Raji (cell line): ENCODE results near the gene MCF2L.

Experiments
- POLR2A ChIP-seq: IDR thresholded peaks from 2 replicates; pipeline ENCODE4 v1.6.1; 2011; ENCODE audit warnings: low read depth, low read length, control low read depth; ENCODE audit not compliant: insufficient read depth

The MCF2L gene

DNA sequence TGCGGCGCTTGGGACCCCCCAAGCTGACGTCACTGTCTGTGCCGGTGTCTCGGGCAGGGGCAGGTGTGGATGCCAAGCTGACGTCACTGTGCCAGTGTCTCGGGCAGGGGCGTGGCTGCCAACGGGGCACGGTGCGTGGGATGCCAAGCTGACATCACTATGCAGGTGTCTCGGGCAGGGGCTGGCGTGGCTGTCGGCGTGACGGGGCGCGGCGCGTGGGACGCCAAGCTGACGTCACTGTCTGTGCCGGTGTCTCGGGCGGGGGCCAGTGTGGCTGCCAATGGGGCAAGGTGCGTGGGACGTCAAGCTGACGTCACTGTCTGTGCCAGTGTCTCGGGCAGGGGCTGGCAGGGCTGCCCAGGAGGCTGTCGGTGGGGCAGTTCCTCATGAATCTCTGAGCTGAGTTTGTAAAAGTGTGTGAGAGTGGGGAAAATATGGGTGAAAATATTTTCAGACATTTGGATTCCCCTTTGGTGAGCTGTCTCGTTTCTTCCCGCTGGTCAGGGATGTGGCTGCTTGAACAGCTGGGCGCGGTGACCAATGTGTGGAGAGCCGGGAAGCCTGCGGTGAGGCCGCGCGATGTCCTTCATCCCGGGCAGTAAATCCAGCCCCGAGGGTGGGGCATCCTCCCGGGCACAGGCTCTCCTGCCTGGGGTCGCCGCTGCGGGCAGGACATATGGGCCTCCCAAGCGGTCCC is 25.2 kb downstream of the MCF2L start:
- no peak for TF ChIP-seq POLR2A

DNA sequence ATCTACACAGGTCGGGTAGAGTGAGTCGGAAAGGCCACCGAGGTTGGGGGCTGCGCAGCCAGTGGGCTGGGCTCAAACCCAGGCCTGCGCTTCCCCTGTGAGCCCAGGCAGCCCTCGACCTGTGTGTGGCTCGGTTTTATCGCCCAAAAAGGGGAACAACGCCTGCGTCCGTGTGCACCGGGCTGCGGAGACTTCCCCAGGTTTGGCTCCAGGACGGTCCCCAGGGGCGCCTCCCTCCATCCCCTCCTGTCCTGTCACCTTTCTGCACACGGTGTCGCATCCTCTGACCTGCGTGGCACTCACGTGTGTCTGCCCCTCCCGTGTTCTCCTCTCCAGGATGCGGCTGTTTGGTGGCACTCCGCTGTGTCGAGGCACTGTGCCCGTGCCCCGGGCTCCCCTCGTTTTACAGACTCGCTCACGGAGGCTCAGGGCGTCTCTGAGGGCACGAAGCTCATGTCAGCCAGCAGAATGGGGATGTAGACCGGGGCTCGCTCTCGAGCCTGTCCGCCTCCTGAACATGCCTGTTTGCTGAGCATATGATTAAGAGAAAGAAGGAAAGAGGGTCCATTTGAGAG is 25.9 kb downstream of the MCF2L start:
- TF ChIP-seq POLR2A = no peak

DNA sequence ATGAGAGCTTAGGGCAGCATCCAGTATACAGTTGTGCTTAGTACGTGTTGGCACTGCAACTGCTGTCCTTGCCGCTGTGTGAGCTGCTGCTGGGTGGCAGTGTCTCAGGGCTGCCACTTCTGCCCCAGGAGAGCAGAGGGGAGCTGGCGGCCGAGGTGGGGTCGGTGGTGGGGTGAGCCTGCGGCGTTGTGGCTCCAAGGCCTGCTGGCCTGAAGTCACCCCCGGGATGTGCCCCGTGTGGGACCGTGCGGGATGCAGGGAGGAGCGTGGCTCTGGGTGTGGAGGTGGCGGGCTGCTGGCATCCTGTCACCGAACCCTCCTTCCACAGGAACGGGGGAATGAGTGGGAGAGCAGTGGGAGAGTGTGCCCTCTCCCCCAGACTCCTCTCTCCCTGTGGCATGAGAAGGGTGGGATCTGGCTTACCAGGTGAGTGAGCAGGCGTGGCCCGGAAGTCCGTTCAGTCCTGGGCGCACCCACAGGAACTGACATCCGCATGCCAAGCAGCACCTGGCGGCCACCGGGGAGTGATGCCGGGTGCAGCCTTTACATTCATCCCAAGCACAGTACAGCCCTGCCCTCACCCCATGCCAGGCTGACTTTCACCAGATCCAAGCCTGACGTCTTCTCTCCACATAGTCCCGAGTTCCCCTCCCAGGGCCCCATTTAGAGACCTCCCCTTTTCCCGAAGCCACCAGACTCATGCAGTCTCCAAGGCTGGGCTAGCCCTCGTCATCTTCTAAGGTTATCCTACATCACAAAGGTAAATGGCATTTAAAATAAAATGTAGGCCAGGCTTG is 26.6 kb downstream of the MCF2L start:
- no peak for TF ChIP-seq POLR2A

DNA sequence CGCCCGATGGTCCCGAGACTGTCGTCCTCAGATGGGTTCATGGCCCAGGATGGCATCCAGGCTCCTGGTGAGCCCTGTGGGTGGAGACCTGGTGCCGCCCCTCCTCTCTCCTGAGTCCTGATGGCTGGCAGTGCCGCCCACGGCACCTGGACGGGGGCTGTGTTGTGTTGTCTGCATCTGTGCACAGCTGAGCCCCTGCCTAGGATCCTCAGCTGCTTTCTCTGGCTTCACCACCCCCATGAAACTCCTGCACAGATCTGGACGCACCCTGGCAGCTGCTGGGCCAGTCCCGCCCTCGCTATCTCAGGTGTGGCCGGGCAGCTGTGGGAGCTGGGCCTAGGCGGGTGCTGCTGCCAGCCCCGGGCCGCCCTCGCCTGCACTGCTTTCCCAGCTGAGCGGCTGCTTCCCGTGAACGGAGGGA is 27.7 kb downstream of the MCF2L start:
- TF ChIP-seq POLR2A = no peak

DNA sequence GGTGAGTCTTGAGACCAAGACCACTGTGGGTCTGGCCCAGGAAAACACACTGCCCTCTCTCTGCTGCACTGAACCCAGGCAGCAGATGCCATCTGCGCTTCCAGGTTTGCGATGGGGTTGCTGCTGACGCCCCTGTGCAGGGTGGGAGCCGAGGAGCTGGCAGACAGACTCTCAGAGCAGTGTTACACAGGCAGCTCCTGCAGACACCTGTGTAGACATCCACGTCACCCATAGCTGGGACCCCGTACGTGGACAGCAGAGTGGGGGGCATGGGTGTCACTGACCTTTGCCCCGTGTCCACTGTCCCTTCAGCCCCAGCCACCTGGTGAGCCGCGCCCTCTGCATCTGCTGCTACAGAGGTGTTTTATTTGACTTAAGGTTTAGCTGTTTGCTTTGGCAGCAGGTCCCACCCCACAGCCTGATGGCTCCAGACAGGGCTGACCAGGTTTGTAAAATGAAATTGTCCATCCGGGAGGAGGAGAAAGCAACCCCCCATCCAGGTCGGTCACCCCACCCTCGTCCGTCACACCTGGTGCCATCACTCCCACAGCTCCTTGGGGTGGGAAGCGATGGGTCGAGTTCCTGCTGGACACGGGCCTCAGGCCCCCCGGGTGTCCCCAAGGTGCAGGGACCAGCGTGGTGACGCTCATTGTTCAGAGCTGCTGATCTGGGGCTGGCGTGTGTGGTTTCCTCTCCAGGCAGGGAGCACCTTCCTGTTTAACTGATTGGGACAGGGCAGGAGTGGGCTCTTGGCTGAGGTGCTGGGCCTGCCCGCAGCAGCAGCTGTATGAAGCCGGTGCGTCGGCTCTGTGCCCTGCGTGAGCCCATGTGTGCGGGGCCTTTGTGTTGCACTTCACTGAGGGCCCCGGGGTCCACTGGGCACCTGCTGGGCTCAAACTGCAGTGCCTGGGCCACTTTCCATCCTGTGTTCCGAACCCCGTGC is 28.4 kb downstream of the MCF2L start:
- no peak for TF ChIP-seq POLR2A

DNA sequence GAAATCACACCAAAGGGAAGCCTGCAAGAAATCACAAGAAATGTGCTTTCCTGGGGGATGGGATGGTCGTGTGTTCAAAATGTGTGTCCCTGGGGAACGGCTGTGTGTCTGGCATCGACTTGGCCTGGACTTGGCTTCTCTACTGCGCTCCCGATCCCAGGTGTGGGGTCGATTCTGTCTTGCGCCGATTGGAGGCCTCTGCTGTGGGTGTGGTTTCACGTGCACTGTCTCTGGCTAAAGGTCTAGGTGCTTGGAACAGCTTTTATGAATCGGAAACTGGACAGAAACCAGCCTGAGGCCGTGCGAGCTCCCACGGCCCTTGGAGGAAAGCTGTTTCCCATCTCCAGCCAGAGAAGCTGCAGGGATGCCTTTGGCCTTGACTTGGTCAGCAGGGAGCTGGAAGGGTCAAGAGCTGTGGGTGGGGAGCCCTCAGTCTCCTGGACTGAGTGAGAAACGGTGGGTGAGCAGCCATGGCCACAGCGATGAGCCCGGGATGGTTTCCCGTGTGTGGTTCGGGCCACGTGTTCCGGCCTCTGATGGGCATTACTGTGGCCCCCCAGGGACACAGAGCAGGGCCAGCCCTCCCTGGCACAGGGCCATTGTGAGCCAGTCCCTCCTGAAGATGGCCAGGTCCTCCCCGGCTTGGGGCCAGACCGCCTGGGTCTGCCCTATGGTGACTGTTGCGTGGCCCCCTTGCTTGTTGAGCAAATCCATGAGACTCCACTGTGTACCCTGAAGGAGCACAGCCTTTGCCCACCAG is 29.7 kb downstream of the MCF2L start:
- TF ChIP-seq POLR2A = no peak

DNA sequence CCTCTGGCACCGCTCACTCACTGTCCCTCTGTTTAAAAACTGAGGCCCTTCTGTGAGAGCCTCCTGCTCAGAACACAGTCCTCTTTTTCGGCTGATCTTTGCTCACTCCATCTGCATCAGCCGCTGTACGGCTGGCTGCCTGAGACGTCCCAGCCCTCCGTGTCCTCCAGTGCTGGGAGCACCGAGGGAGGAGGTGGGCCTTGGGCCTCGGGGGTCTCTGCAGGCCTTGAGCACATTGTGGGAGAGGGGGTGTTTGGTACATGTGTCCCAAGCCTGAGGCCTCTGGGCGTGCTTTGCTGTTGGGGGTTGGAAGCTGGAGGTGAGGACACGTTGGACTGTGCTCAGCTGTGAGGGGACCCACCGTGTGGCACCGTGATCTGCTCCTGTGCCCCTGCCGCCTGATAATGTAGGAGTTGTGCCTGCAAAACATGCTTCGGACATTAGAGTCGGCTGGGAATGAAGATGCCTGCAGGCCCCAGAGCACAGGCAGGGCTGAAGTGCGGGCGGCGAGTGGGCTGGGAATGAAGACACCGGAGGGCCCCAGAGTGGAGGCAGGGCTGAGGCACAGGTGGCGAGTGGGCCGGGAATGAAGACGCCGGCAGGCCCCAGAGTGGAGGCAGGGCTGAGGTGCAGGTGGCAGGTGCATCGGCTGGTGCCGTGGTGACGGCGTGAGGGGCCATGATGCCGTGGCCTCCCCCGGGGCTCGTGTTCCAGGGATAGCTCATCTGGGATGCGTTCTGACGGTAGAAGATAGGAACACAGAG is 30.6 kb downstream of the MCF2L start:
- TF ChIP-seq POLR2A = no peak

DNA sequence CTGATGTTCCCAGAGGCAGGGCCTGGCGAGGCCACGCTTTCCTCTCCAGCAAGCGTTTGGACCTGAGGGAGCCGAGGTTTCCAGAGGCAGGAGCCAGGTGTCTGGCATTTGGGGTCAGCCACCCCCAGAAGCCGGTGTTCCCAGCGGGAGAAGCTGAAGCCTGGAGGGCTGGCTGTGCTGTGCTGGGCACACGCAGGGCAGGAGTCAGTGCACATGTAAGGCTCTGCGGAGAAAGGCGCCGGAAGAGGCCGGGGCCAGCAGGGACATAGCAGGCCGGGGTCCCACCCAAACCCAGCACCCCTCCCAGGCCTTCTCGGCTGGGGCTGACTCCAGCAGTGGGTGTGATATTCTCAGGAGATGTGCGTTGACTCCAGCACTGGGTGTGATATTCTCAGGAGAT is 31.6 kb downstream of the MCF2L start:
- no peak for TF ChIP-seq POLR2A

DNA sequence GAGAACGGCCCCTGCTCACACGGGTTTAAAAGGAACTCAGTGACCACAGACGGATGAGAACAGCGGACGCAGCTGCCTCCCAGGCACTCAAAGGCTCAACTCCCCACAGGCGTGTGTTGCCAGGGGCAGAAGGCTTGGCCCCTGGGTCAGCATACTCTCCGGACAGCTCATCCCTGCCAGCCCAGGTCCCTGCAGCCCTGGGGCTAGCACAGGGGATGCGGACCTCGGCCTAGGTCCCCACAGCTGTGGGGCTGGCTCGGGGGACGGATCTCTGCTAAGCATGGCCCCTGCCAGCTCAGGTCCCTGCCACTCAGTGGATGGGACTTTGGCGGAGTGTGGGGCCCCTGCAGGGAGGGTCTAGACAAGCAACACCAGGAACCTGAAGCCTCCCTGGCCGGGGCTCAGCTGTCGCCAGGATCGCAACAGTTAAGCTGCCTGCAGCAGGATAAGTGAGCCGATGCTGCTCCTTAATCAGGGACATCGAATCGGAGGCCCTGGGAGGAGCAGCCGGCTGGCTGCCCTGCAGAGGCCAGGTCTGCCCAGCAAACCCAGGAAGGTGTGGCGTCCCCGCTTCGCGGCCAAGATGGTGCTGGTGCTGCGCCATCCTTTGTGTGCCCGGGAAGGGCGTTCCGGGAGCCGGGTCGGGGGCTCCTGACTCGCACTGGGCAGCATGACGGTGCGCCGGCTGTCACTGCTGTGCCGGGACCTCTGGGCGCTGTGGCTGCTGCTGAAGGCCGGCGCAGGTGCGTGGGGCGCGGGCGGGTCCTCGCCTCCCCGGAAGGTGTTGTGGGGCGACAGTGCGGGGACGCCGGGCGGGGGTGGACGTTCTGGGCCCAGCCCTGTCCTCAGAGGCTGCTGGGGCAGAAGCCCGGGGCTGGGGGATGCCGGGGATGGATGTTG is 32.5 kb downstream of the MCF2L start:
- TF ChIP-seq POLR2A = no peak

DNA sequence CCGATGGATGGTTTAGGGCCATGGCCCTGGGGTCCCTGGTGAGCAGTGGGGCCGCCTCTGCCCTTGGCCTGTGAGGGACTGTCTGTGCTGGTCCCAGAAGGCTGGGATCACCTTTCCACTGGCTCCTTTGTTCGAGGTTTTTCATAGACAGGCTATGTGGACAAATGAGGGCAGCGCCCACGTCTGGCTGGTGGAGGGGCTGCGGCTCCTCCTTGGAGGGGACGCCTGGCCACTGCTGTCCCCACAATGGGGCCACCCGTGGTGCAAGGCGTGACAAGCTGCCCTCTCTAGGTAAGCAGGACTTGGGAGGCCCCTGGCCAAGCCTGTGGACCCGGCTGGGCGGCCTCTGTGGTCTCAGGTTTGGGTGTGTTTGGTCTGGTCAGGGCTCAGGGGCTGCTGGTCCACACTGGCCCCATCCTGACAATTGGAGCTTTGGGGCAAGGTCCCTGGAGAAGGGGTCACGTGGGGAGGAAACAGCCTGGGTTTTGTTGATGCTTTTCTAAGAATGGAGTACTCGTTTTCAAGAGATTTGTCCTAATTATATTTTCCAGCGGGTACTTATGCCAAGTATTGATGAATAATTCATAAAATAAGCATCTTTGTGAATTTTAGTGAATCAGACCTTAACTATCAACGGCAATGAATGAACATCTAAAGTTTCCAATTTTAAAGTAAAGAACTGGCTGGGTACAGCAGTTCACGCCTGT is 33.3 kb downstream of the MCF2L start:
- TF ChIP-seq POLR2A = no peak

DNA sequence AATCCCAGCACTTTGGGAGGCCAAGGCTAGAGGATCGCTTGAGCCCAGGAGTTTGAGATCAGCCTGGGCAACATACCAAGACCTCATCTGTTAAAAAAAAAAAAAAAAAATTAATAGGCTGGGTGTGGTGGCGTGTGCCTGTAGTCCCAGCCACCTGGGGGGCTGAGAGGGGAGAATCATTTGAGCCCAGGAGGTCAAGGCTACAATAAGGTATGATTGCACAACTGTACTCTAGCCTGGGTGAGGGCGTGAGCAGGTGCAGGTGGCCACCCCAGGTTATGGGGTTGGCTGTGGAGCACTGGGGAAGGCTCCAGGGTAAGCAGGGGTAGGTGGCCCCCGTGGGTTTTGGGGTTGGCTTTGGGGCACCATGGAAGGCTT is 33.9 kb downstream of the MCF2L start:
- TF ChIP-seq POLR2A = no peak

DNA sequence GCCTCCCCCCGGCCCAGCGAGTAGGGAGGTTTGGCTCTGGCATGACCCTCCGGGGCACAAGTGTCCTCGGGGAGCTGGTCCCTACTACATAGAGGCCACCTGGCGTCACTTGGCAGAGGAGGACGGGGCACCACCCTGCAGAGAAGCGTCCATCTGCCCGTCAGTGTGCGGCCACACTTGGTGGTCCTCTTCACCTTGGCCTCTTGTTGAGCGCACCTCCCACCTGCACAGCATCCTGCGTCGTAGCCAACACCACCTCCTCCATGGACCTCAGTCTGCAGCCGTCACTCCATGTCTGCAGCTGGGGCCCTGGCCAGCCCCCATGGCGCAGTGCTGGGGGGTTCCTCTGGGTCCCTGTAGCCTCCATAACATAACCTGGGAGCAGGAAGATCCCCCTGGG is 35.1 kb downstream of the MCF2L start:
- TF ChIP-seq POLR2A = no peak

DNA sequence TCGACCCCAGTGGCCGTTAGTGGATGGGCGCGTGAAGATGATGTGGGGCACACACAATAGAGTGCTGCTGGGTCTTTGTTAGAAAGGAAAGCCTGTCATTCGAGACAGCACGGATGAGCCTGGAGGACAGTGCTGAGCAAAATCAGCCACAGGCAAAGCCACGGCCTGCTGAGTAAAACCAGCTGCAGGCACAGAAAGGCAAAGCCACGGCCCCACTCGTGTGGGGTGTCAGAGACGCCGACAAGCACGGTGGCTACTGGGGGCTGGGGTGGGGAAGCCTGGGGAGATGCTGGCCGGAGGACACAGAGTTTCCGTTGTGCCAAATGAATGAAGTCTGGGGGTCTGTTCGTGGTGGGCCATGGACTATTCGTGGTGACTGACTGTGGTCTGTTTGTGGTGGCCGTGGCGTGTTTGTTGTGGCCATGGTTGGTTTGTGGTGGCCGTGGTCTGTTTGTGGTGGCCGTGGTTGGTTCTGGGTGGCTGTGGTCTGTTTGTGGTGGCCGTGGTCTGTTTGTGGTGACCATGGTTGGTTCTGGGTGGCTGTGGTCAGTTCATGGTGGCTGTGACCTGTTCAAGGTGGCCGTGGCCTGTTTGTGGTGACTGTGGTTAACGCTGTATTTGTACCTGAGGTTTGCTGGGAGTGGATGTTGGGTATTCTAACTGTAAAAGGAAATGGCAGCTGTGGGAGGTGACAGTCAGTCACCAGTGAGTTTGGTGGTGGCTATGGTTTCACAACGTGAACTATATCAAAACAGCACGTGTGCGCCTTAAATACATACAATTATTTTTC is 36.3 kb downstream of the MCF2L start:
- no peak for TF ChIP-seq POLR2A
